GM18867 (cell line): ENCODE data around the gene KDM2B.
"Not testable (repeated sequence)": the region's sequence is repeated elsewhere in the genome, so short reads cannot be mapped to it uniquely, and the experiment has no call there.

Source experiments
- ATAC-seq: cut with Tn5 transposase; IDR thresholded peaks from one replicate; pipeline ENCODE4 v1.9.1; 2021; ENCODE audit warnings: mild to moderate bottlenecking, moderate library complexity; ENCODE audit not compliant: unreplicated experiment

Gene KDM2B

GRCh38 chr12:121507984-121508383 lies 72.8 kb downstream of the KDM2B start:
- ATAC-seq: no peak

- ATAC-seq: no peak
Observed at GRCh38 chr12:121507245-121507644, 73.6 kb downstream of the KDM2B start.

- no peak for ATAC-seq
Observed at GRCh38 chr12:121505513-121505912, 75.3 kb downstream of the KDM2B start.

GRCh38 chr12:121504505-121504904 lies 76.3 kb downstream of the KDM2B start:
- ATAC-seq: no peak

- ATAC-seq: no peak
Observed at GRCh38 chr12:121503395-121503794, 77.4 kb downstream of the KDM2B start.

- no peak for ATAC-seq
Observed at GRCh38 chr12:121501946-121502345, 78.9 kb downstream of the KDM2B start.

- ATAC-seq: no peak
Observed at GRCh38 chr12:121499929-121500793, 80.7 kb downstream of the KDM2B start.

GRCh38 chr12:121495746-121496145 lies 85.1 kb downstream of the KDM2B start:
- ATAC-seq: no peak

- no peak for ATAC-seq
Observed at GRCh38 chr12:121494093-121494787, 86.6 kb downstream of the KDM2B start.

GRCh38 chr12:121490401-121491281 lies 90.2 kb downstream of the KDM2B start:
- no peak for ATAC-seq

GRCh38 chr12:121489874-121490273 lies 90.9 kb downstream of the KDM2B start:
- no peak for ATAC-seq

GRCh38 chr12:121484967-121485366 lies 95.9 kb downstream of the KDM2B start:
- no peak for ATAC-seq

GRCh38 chr12:121484564-121484963 lies 96.3 kb downstream of the KDM2B start:
- not testable (repeated sequence) for ATAC-seq

GRCh38 chr12:121483949-121484348 lies 96.9 kb downstream of the KDM2B start:
- ATAC-seq: no peak

GRCh38 chr12:121476477-121476876 lies 104.3 kb downstream of the KDM2B start:
- no peak for ATAC-seq

- no peak for ATAC-seq
Observed at GRCh38 chr12:121475279-121475678, 105.5 kb downstream of the KDM2B start.

GRCh38 chr12:121472150-121472905 lies 108.5 kb downstream of the KDM2B start:
- no peak for ATAC-seq

GRCh38 chr12:121470751-121471150 lies 110.1 kb downstream of the KDM2B start:
- no peak for ATAC-seq

GRCh38 chr12:121468499-121468801 lies 112.4 kb downstream of the KDM2B start:
- ATAC-seq: no peak

- peak; percentile 5 for ATAC-seq
Observed at GRCh38 chr12:121467638-121468498, 113.0 kb downstream of the KDM2B start.
